Inflammatory macrophage treated with lipopolysaccharide for 4 hours (primary cell): ENCODE data around the gene ADAMTS1.
A peak's percentile ranks its signal among the peaks of the same experiment; 100 is the strongest.
"Not testable (repeated sequence)": the region's sequence is repeated elsewhere in the genome, so short reads cannot be mapped to it uniquely, and the experiment has no call there.

Experiments
- DNase-seq: peaks from one replicate; pipeline ENCODE4 v3.0.0-alpha.2; 2020

Gene ADAMTS1

GRCh38 chr21:26845066-26845758 is at the start of gene ADAMTS1:
Gene ADAMTS1, minus strand, starts transcription at chr21:26845409. Its CDS starts 455 bp downstream, at chr21:26844954.
- no peak for DNase-seq

GRCh38 chr21:26892151-26892550 is 46.9 kb upstream of the ADAMTS1 start:
- no peak for DNase-seq

GRCh38 chr21:26888931-26889330 is 43.7 kb upstream of the ADAMTS1 start:
- no peak for DNase-seq

DNA sequence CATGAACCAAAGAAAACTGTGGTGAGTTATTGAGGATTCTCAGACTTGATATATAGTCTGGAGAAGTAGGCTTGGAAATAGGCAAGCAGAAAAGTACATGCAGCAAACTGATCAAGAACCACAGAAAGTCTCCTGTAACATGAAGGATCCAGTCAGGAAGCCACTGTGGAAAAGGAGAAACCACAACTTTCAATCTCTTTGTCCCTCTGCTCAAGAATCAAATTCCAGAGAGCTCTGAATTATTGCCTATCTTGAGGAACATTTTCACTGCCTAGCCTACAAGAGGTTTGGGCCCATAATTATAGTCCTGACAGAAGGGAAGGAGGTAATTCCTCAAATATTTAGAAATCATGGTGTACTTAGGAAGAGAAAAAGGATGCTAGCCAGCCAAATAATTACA is 43.0 kb upstream of the ADAMTS1 start:
- no peak for DNase-seq

DNA sequence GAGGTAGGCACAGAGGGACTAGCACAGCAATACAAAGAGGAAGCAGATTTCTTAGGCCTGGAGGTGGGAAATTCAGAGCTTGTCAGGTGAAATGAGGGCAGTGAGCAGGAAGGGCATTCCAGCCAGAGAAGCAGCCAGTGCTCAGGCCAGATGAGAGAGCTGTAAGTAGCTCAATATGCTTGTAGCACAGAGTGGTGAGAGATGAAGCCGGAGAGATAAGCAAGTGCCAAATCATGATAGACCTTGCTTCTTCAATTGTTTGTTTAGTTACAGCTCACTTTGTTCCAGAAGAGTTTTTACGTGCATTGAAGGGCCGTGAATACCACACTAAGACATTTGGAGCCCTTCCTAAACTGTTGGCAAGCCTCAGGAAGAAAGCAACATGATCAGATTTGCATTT is 42.0 kb upstream of the ADAMTS1 start:
- no peak for DNase-seq

DNA sequence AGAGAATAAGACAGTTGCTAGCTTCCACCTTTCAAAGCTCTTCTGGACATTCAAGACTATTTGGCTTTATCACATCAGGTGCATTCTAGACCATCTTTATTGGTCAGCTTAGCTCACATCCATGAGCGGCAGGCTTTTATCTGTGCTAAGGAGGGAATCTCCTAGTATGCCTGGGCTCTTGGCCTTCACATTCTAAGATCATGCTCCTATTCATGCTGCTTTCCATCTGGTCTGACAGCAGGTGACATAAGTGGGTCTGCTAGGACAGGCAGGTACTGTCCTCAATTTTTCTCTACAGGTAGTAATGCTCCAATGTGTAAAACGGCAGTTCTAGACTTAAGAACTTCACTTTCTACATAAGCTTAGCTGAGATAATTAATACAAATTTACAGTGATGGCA is 39.2 kb upstream of the ADAMTS1 start:
- DNase-seq, result no peak

DNA sequence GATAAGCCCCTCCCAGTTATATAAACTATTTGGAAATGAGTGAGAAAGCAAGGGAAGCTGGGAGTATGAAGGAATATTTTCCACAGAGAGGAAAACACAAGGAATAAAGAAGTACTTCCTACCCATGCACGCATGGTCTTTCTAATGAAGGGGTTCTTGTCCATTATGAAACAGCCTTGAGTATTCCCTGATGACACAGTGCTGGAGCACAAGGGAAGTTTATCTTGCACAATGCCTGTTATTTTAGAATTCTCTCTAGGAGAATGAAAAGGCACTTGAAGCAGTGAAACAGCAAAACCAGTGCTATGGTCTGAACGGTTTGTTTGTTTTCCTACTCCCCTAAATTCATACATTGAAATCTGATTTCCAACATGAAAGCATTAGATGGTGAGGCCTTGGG is 38.6 kb upstream of the ADAMTS1 start:
- DNase-seq, result no peak

DNA sequence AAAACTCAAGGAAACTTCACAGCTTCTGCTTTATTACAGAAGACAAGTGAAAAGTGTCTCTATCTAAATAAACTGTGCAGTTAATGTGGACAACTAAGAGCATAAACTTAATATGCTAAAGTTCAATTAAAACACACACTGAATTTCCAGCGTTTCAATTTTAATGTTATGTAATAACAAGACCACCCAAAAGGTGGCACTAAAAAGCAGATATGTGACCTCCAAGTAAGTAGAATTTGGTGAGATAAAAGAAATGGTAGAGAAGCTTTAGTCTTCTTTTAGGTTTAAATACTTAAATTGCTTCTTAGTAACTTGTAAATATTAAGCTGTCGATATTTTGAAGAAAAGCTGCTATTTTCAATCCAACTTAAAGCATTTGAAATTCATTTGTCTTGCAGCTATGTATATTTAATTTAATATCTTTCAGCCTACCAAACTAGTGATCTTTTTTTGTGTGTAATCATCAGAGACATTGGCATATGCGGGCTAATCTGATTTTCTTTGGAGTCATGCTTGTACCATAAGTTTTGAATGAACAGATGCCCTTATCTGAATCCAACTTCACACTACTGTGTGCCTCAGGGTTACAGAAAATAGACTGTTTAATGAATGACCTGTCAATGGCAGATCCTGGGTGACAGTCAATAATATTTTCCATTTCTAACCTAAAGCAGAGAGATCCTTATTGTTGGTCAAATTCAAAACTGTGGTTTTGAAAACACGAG is 36.5 kb upstream of the ADAMTS1 start:
- DNase-seq, result peak; percentile 11

DNA sequence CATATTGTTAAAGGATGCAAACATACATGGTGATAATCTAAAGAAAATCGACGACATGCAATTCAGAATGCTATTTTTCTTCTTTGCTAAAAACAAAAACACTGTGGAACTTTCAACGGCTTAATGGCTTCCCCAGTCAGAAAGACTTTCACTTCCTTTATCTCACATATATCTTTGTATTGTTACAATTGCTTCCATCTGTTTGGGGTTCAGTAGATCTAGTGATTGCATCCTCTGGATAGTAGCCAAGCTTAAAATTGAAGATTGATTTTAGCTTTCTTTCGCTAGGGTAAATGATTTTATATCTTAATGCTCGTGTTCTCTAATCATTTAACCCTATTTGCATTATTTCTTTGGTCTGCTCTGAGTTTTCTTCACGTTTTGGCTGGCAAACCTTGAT is 31.8 kb upstream of the ADAMTS1 start:
- no peak for DNase-seq

DNA sequence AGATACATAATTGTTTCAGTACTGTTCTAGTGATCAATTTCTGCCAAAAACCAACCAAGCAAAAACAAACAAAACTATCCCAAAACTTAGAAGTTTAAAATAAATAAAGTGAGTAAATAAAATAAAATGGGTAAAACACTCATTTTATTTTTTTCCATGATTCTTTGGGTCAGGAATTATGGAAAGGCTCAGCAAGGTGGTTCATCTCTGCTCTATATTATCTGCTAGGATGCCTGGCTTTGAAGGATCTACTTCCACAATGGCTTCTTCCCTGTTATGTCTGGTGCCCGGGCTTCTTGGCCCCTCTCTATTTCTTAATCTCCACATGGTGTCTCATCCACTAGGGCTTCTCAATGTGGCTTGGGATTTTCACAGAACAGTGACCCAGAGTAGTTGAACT is 29.1 kb upstream of the ADAMTS1 start:
- no peak for DNase-seq

- DNase-seq, result no peak
Measured at GRCh38 chr21:26865857-26866256, 20.6 kb upstream of the ADAMTS1 start.

DNA sequence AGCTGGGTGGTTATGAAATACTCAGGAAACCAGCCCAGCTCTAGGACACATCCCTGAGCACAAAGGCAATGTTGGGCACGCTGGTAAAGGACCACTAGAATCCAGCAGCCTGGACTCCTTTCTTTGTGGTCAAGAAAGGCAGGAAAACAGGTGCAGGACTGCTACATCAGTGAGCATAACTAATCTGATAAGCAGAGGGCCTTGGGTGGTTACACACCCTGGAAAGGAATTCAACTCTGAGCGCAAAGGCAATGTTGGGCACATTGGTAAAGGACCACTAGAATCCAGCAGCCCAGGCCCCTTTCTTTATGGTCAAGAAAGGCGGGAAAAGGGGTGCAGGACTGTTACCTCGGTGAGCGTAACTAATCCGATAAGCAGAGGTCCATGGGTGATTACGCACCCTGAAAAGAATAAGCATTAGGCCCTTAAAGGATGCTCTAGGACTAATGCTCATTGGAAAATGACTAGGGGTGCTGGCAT is 11.7 kb upstream of the ADAMTS1 start:
- DNase-seq, result not testable (repeated sequence)

DNA sequence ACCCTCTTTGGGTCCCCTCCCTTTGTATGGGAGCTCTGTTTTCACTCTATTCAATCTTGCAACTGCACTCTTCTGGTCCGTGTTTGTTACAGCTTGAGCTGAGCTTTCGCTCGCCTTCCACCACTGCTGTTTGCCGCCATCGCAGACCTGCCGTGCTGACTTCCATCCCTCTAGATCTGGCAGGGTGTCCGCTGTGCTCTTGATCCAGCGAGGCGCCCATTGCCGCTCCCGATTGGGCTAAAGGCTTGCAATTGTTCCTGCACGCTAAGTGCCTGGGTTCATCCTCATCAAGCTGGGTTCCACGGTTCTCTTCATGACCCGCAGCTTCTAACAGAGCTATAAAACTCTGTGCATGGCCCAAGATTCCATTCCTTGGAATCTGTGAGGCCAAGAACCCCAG is 9.5 kb upstream of the ADAMTS1 start:
- DNase-seq, result not testable (repeated sequence)

- DNase-seq, result no peak
Measured at GRCh38 chr21:26852423-26852822, 7.2 kb upstream of the ADAMTS1 start.

GRCh38 chr21:26851109-26851944 is 6.1 kb upstream of the ADAMTS1 start:
- no peak for DNase-seq

DNA sequence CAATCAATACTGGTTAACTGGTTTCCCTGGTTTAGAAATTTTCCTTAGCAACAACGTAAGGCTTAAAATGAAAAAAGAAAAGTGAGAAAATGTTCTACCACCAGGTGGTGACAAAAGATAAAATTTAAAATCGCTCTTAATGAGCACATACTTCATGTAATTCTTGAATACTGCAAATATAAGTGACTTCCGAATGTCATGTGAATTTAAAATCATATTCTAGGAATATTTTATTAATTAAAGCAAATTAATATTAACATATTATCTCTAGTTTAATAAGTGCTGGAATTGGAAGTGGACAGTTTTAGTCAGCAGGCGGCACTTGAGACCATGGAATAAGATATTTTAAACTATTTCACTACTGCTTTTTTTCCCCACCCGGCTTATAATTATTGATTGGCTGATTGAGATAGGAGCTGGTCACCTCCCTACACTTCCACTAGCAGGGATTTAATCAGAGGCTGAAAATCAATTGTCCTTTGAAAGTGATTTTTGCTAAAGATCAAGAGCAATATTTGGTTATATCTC is 5.0 kb upstream of the ADAMTS1 start:
- peak; percentile 39 for DNase-seq

DNA sequence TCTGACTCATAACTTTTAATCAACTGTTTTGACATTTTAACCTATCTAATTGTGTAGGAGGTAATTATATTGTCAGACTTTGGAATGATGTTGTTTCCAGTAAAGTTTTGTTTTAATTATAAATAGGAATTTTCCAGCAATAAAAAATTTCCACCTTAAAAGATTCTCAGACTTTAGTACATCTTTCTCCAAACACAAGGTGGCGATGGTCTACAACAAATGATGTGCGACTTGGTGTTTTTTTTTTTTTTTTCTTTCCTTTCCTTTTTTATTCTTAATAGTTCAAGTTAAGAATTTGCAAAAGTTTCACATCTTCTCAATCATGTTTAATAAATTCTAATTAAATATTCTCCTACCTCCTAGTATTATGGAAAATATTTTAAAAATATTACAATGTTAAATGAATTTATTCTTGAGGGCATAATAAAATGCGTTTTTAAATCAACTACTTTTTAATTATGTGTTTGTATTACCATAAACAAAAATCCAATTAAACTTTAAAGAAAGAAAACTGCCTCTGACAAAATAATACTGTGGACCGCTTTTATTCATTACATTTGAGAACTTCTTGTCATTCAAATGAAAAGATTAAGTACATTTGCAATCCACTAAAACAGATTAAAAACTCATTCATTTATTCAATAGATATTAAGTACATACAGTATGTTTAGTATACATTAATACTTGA is 4.4 kb upstream of the ADAMTS1 start:
- DNase-seq, result peak; percentile 71

DNA sequence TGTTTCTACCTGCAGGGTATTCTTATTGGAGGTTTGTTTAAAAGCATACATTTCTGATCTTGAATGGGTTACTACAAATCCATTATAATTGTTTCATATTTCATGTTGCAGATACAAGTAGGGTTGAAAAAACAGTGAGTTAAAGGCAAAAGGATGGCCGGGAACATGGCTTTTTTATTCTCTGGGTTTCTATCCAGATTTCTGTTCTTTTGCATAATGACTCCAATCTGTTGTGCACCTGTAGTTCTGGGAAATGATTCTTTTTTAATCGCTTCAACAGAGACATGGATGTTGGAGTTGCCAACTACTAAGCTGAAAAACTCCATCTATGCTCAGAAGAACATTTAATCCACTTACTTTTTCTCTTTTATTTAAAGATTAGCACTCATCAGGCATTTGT is 2.7 kb upstream of the ADAMTS1 start:
- DNase-seq, result no peak

GRCh38 chr21:26847002-26847401 is 1.8 kb upstream of the ADAMTS1 start:
- DNase-seq, result no peak

DNA sequence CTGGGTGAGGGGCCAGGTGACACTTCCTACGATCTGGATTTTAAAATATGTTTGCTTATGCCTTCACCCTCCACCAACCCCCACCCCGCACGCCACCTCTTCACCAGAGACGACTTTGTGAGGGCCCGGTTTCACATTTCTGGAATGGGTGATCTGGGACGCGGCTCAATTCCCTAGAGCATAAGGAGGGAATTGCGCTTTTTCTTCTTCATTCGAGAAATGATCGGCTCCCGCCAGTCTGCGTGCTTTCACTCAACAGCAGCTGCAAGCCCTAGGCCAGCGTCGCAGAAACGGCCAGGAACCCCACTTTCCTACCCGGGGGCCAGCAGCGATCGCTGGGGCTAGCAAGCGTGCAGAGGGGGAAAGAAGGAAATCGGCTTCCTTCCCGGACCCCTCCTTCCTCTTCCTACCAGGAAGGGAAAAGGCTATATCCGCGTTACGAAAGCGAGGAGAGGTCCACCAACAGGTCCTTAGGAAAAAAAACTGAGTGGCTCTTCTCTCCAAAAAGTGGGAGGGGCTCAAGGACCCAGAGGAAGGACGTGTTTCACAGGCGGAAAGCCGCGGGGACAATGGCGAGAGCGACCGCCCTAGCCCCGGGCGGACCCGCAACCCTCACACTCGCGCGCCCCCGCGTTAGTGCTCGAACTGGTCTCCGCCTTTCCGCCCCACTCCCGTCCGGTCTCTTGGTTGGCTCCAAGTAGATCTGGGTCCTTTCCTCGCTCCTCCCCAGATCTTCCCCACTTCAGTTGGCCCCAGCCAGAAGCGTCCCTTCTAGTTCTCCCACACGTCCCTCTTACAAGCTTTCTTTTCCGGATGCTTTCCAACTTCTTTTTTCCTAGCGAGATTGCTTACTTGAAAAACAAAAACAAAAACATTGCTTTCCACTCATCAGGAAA is 1.1 kb upstream of the ADAMTS1 start:
- DNase-seq, result no peak

- no peak for DNase-seq
Measured at GRCh38 chr21:26845759-26846035, 488 bp upstream of the ADAMTS1 start.
